H1 (cell line): Measurements from ENCODE around the gene DGKH. TPM values are rescaled to one million over a fixed set of nuclear protein-coding genes. Genes with fewer than 3 reads are reported as not detected.

Experiments used
- CTCF ChIA-PET: fragments of 300-600 bp; sonication (Branson Sonifier 250); formaldehyde crosslinking; loops from one replicate; lab custom pipeline; 2021; ENCODE audit not compliant: partially characterized antibody; lab: Charles Lee
- POLR2A ChIA-PET: fragments of 300-600 bp; sonication (Branson Sonifier 250); formaldehyde crosslinking; loops from one replicate; lab custom pipeline; 2021; ENCODE audit warnings: inconsistent platforms; ENCODE audit not compliant: partially characterized antibody; lab: Charles Lee
- DNase-seq, 2 experiments: peaks; one replicate each; pipeline versions ENCODE4 v3.0.0 to v3.0.0-alpha.2; 2010 to 2022; ENCODE audit warnings: low spot score in 2 of 2, low read depth in 1 of 2, mixed read lengths in 1 of 2
- FAIRE-seq: peaks from 2 replicates; lab custom pipeline; 2011; peaks lifted over from hg19 to GRCh38; lab: Jason Lieb, UNC
- H2AFZ ChIP-seq: 2 replicates; pipeline ENCODE4 v1.8.1; 2012; ENCODE audit warnings: low read length, inconsistent platforms
- H2AK5ac ChIP-seq: 2 replicates; pipeline ENCODE4 v1.6.1; 2013; ENCODE audit warnings: low read depth, low read length
- H2BK120ac ChIP-seq: replicated peaks from 2 replicates; pipeline ENCODE3; 2013; ENCODE audit warnings: low read depth, low read length, inconsistent platforms
- H2BK12ac ChIP-seq: 2 replicates; pipeline ENCODE4 v1.6.1; 2013; ENCODE audit warnings: low read depth, low read length
- H2BK15ac ChIP-seq: 2 replicates; pipeline ENCODE4 v1.6.1; 2013; ENCODE audit warnings: low read length
- H2BK20ac ChIP-seq: 2 replicates; pipeline ENCODE4 v1.6.1; 2013; ENCODE audit warnings: low read length
- H2BK5ac ChIP-seq: 2 replicates; pipeline ENCODE4 v1.6.1; 2013; ENCODE audit warnings: low read depth, low read length
- H3K14ac ChIP-seq: 2 replicates; pipeline ENCODE4 v1.6.1; 2013; ENCODE audit warnings: inconsistent platforms; ENCODE audit not compliant: insufficient read length
- H3K18ac ChIP-seq: 2 replicates; pipeline ENCODE4 v1.6.1; 2013; ENCODE audit warnings: low read length; ENCODE audit errors: extremely low read depth
- H3K23ac ChIP-seq: 2 replicates; pipeline ENCODE4 v1.6.1; 2013; ENCODE audit warnings: inconsistent platforms; ENCODE audit not compliant: insufficient read length
- H3K23me2 ChIP-seq: 2 replicates; pipeline ENCODE4 v1.6.1; 2013; ENCODE audit warnings: low read depth, low read length
- H3K27ac ChIP-seq: 2 replicates; pipeline ENCODE4 v1.6.1; 2011; ENCODE audit warnings: low read depth, low read length, inconsistent platforms
- H3K27me3 ChIP-seq, 4 experiments: replicated peaks in 1 of 4; 1 replicate in 1 of 4; 2 replicates in 3 of 4; pipeline versions ENCODE4 v1.6.1 to v1.8.1; 2011 to 2013; ENCODE audit warnings: low read length in 3 of 4, mild to moderate bottlenecking in 3 of 4, inconsistent platforms in 2 of 4, mixed read lengths in 2 of 4, moderate library complexity in 1 of 4; ENCODE audit not compliant: control insufficient read depth in 3 of 4, insufficient read depth in 3 of 4; ENCODE audit errors: extremely low read depth in 1 of 4
- H3K36me3 ChIP-seq, 4 experiments: 2 replicates each; pipeline versions ENCODE4 v1.6.1 to v1.8.1; 2011 to 2013; ENCODE audit warnings: mild to moderate bottlenecking in 4 of 4, low read length in 3 of 4, moderate library complexity in 2 of 4, control low read depth in 1 of 4, inconsistent platforms in 1 of 4; ENCODE audit not compliant: insufficient read depth in 4 of 4, control insufficient read depth in 2 of 4
- H3K4ac ChIP-seq: replicated peaks from 2 replicates; pipeline ENCODE3; 2013; ENCODE audit warnings: low read length, low read depth, mixed read lengths, inconsistent platforms; ENCODE audit not compliant: insufficient read length
- H3K4me1 ChIP-seq, 4 experiments: replicated peaks in 1 of 4; 1 replicate in 1 of 4; 2 replicates in 3 of 4; pipeline versions ENCODE4 v1.6.1 to v1.8.1; 2011 to 2013; ENCODE audit warnings: low read length in 3 of 4, inconsistent platforms in 2 of 4, mixed read lengths in 1 of 4; ENCODE audit not compliant: insufficient read depth in 4 of 4, control insufficient read depth in 3 of 4
- H3K4me2 ChIP-seq, 2 experiments: 2 replicates each; pipeline versions ENCODE4 v1.6.1 to v1.8.1; 2011 to 2013; ENCODE audit warnings: low read depth in 2 of 2, low read length in 2 of 2, control low read depth in 1 of 2, inconsistent platforms in 1 of 2, mild to moderate bottlenecking in 1 of 2; ENCODE audit not compliant: insufficient read depth in 1 of 2
- H3K4me3 ChIP-seq, 4 experiments: fragments of 200-600, 300-600 bp in 1 of 4; sonication (generic), shearing (Covaris generic), sonication (Bioruptor Twin) in 1 of 4; 2 replicates each; pipeline versions ENCODE4 v1.5.1 to v1.8.1; 2011 to 2016; ENCODE audit warnings: low read length in 4 of 4, low read depth in 3 of 4, control low read depth in 2 of 4, inconsistent platforms in 2 of 4, mild to moderate bottlenecking in 2 of 4, mixed read lengths in 1 of 4, moderate library complexity in 1 of 4; ENCODE audit not compliant: insufficient read depth in 2 of 4; ENCODE audit errors: extremely low read depth in 1 of 4
- H3K56ac ChIP-seq: replicated peaks from 2 replicates; pipeline ENCODE3; 2013; ENCODE audit warnings: low read depth, mild to moderate bottlenecking, mixed read lengths, low read length, inconsistent platforms; ENCODE audit not compliant: insufficient read length
- H3K79me1 ChIP-seq: 2 replicates; pipeline ENCODE4 v1.6.1; 2013; ENCODE audit warnings: low read depth, low read length, control low read depth
- H3K79me2 ChIP-seq, 2 experiments: 2 replicates each; pipeline versions ENCODE4 v1.6.1 to v1.8.1; 2012 to 2013; ENCODE audit warnings: low read length in 2 of 2, mild to moderate bottlenecking in 2 of 2, inconsistent platforms in 1 of 2; ENCODE audit not compliant: insufficient read depth in 2 of 2, control insufficient read depth in 1 of 2
- H3K9ac ChIP-seq, 4 experiments: replicated peaks in 1 of 4; 1 replicate in 1 of 4; 2 replicates in 3 of 4; pipeline versions ENCODE4 v1.6.1 to v1.8.1; 2011 to 2013; ENCODE audit warnings: low read depth in 3 of 4, low read length in 3 of 4, control low read depth in 2 of 4, mild to moderate bottlenecking in 2 of 4, moderate library complexity in 2 of 4, inconsistent platforms in 1 of 4; ENCODE audit errors: extremely low read depth in 1 of 4
- H3K9me3 ChIP-seq, 2 experiments: 2 replicates each; pipeline versions ENCODE4 v1.6.1 to v1.8.1; 2012 to 2013; ENCODE audit warnings: mild to moderate bottlenecking in 2 of 2, moderate library complexity in 2 of 2, control low read depth in 1 of 2, inconsistent platforms in 1 of 2, low read depth in 1 of 2, low read length in 1 of 2, mixed read lengths in 1 of 2; ENCODE audit not compliant: insufficient read depth in 2 of 2
- H4K20me1 ChIP-seq, 2 experiments: replicated peaks in 1 of 2; 2 replicates each; pipeline versions ENCODE3 to v1.8.1; 2011 to 2013; ENCODE audit warnings: inconsistent platforms in 2 of 2, low read length in 2 of 2, mild to moderate bottlenecking in 1 of 2; ENCODE audit not compliant: insufficient read depth in 2 of 2, control insufficient read depth in 1 of 2
- H4K5ac ChIP-seq: 2 replicates; pipeline ENCODE4 v1.6.1; 2013; ENCODE audit warnings: low read length, low read depth, mixed read lengths, inconsistent platforms; ENCODE audit not compliant: insufficient read length
- H4K8ac ChIP-seq: 2 replicates; pipeline ENCODE4 v1.8.0; 2013; ENCODE audit warnings: mild to moderate bottlenecking, moderate library complexity, low read length, inconsistent platforms; ENCODE audit not compliant: insufficient read depth; ENCODE audit errors: extremely low read depth
- H4K91ac ChIP-seq: replicated peaks from 2 replicates; pipeline ENCODE3; 2013; ENCODE audit warnings: low read length, mixed read lengths, inconsistent platforms; ENCODE audit not compliant: insufficient read length
- POLR2AphosphoS5 ChIP-seq: IDR thresholded peaks from 2 replicates; pipeline ENCODE4 v1.6.1; 2011; ENCODE audit warnings: low read depth, low read length
- WGBS, 2 experiments: shearing (Covaris generic) in 1 of 2; methylation state at CpG; one replicate each; pipeline versions ENCODE4 v1.1.6 to v1.1.7; 2013 to 2015; ENCODE audit warnings: low lambda C conversion rate in 2 of 2, mixed read lengths in 2 of 2, inconsistent platforms in 1 of 2, low coverage in 1 of 2, missing lambda C conversion rate in 1 of 2; ENCODE audit not compliant: insufficient replicate concordance in 2 of 2, insufficient coverage in 1 of 2, insufficient read length in 1 of 2; ENCODE audit errors: extremely low coverage in 1 of 2, missing lambda C conversion rate in 1 of 2; 5-methylcytosine and 5-hydroxymethylcytosine counted together
- polyA plus RNA-seq, 7 experiments: library from polyadenylated mRNA; depleted of rRNA in 3 of 7; stranded (reverse) in 5 of 7; unstranded in 2 of 7; fragments of >200 nt in 5 of 7; fragments of 200-250 nt in 2 of 7; gene quantifications; 1 replicate in 5 of 7; 2 replicates in 1 of 7; 4 replicates in 1 of 7; pipeline versions ENCODE4 v1.2.1 to v1.2.3, GENCODE V29; 2011 to 2013; ENCODE audit warnings: missing spikeins in 2 of 7, mixed read lengths in 2 of 7
- total RNA-seq: library from RNA; stranded (reverse); fragmentation: NEBNext Ultra II Directional; extraction: Animal tissue kit (Norgen Biotek cat#: 25700); gene quantifications from 2 replicates; pipeline ENCODE4 v1.2.1, GENCODE V29; 2021

The DGKH gene
- total and polyA plus RNA-seq, 2 of the 8 experiments (the other 6 are each of a cell fraction or from before 2014, with no cell fraction given), result 2.1 to 7.9 TPM

DNA sequence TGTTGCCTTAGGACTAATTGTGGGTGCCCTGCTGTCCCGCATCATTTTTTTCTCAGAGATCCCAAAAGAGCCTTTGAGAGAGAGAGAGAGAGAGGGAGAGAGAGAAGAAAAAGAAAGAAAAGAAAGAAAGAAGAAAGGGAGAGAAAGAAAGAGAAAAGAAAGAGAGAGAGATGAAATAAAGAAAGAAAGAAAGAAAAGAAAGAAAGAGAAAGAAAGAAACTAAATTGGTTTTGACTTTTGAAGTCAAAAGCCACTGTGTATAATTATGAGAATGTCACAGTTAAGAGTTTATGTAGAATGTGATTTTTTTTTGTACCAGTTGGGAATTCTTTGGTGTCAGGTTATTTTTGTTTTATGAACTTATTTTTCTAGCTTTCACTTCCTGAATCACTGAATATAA lies 180.1 kb downstream of the DGKH start:
- Histone ChIP-seq H2AK5ac (no peak overlapping the region), H3K4ac (no peak overlapping the region), H4K5ac (no peak overlapping the region), H3K56ac (no peak overlapping the region), H3K4me2 (no peak overlapping the region), H4K91ac (no peak overlapping the region), H3K23me2 (no peaks in the 10 kb centered on the region; the same call in 1 of the 2 replicates), H2BK120ac (no peak overlapping the region), H3K4me3 (no peak overlapping the region), H3K36me3 (no peaks in the 10 kb centered on the region), H3K18ac (no peak overlapping the region), H2BK12ac (no peak overlapping the region), H3K79me2 (no peaks in the 10 kb centered on the region), H3K23ac (no peak overlapping the region), H3K4me1 (no peaks in the 10 kb centered on the region), H2BK20ac (no peak overlapping the region), H4K20me1 (no peaks in the 10 kb centered on the region), H3K27me3 (no peaks in the 10 kb centered on the region), H2BK15ac (no peak overlapping the region), H3K9ac (no peak overlapping the region), H3K27ac (no peak overlapping the region), H4K8ac (no peak overlapping the region), H2BK5ac (no peak overlapping the region), H3K9me3 (no peaks in the 10 kb centered on the region), H3K79me1 (no peaks in the 10 kb centered on the region), H2AFZ (no peak overlapping the region), H3K14ac (no peak overlapping the region)
- DNase-seq (no peak), FAIRE-seq (no peak)
- CTCF ChIA-PET, result no interaction called here
- WGBS, 2 experiments, result 100% methylated on average over 1 of the region's 1 CpG; no CpG with 5 or more reads in 1 of the 2 experiments
- POLR2A ChIA-PET, result no interaction called here
- TF ChIP-seq POLR2AphosphoS5, result no peak
